B cell (primary cell): Measurements from ENCODE around the gene TMEM185A. TPM values are rescaled to one million over a fixed set of nuclear protein-coding genes. Genes with fewer than 3 reads are reported as not detected.

Source experiments
- ATAC-seq: fragments of 200-7000 bp; cut with Tn5 transposase; one replicate; pipeline ENCODE4 v1.10.0; 2021; ENCODE audit warnings: low read depth, mild to moderate bottlenecking, moderate number of reproducible peaks, moderate library complexity
- CTCF ChIA-PET: fragments of 350-600 bp; sonication (Branson Sonifier 250); formaldehyde crosslinking; loops from one replicate; lab custom pipeline; 2021; ENCODE audit warnings: antibody characterized with exemption, inconsistent platforms; lab: Charles Lee
- POLR2A ChIA-PET: fragments of 350-600 bp; sonication (Branson Sonifier 250); formaldehyde crosslinking; loops from one replicate; lab custom pipeline; 2021; ENCODE audit warnings: antibody characterized with exemption; lab: Charles Lee
- DNase-seq: peaks from one replicate; pipeline ENCODE4 v3.0.0; 2013
- H2AFZ ChIP-seq: 2 replicates; pipeline ENCODE4 v1.6.1; 2012; ENCODE audit warnings: mild to moderate bottlenecking, low read depth, low read length; ENCODE audit not compliant: insufficient read depth, poor library complexity, severe bottlenecking
- H3K27ac ChIP-seq, 2 donors: 1 replicate in 1 of 2; 2 replicates in 1 of 2; pipeline ENCODE4 v1.5.1; 2012 to 2013; ENCODE audit warnings: low read length in 2 of 2, mild to moderate bottlenecking in 2 of 2, moderate library complexity in 1 of 2
- H3K27me3 ChIP-seq, 4 experiments: fragments of 200-600 bp in 1 of 4; sonication (generic) in 1 of 4; replicated peaks in 1 of 4; 1 replicate in 2 of 4; 2 replicates in 2 of 4; pipeline versions ENCODE4 v1.6.1 to v1.7.0; 2013 to 2016; ENCODE audit warnings: low read length in 3 of 4, mild to moderate bottlenecking in 2 of 4, mixed read lengths in 1 of 4, moderate library complexity in 1 of 4; ENCODE audit not compliant: insufficient read depth in 4 of 4, control insufficient read depth in 3 of 4; ENCODE audit errors: control extremely low read depth in 1 of 4
- H3K36me3 ChIP-seq, 2 experiments: replicated peaks in 1 of 2; 1 replicate in 1 of 2; 2 replicates in 1 of 2; pipeline versions ENCODE4 v1.6.1 to v1.7.1; 2013; ENCODE audit warnings: low read length in 1 of 2; ENCODE audit not compliant: insufficient read depth in 2 of 2, control insufficient read depth in 1 of 2; ENCODE audit errors: control extremely low read depth in 1 of 2, extremely low read depth in 1 of 2
- H3K4me1 ChIP-seq, 2 donors: fragments of 200-600 bp in 1 of 2; sonication (generic) in 1 of 2; 1 replicate in 1 of 2; 2 replicates in 1 of 2; pipeline versions ENCODE4 v1.5.1 to v1.6.1; 2013 to 2017; ENCODE audit warnings: low read length in 2 of 2; ENCODE audit not compliant: control insufficient read depth in 2 of 2, insufficient read depth in 2 of 2
- H3K4me2 ChIP-seq: replicated peaks from 2 replicates; pipeline ENCODE3; 2012; ENCODE audit warnings: mild to moderate bottlenecking, low read depth, low read length; ENCODE audit not compliant: poor library complexity, severe bottlenecking
- H3K4me3 ChIP-seq, 5 experiments: fragments of 200-600 bp in 1 of 5; sonication (generic) in 1 of 5; 1 replicate in 3 of 5; 2 replicates in 2 of 5; pipeline versions ENCODE4 v1.5.1 to v1.7.0; 2011 to 2016; ENCODE audit warnings: low read length in 4 of 5, mild to moderate bottlenecking in 4 of 5, low read depth in 2 of 5, control low read depth in 1 of 5, moderate library complexity in 1 of 5; ENCODE audit not compliant: insufficient read depth in 1 of 5; ENCODE audit errors: control extremely low read depth in 1 of 5, extremely low read depth in 1 of 5
- H3K79me2 ChIP-seq: fragments of 200-600 bp; sonication (generic); one replicate; pipeline ENCODE4 v1.6.0; 2016; ENCODE audit warnings: low read length; ENCODE audit not compliant: control insufficient read depth, insufficient read depth
- H3K9ac ChIP-seq: fragments of 200-600 bp; sonication (generic); 2 replicates; pipeline ENCODE4 v1.6.1; 2017; ENCODE audit warnings: mild to moderate bottlenecking, low read length, moderate library complexity
- H3K9me3 ChIP-seq, 3 donors: one replicate each; pipeline versions ENCODE4 v1.6.1 to v1.7.1; 2013; ENCODE audit warnings: low read length in 2 of 3; ENCODE audit not compliant: control insufficient read depth in 2 of 3, insufficient read depth in 1 of 3; ENCODE audit errors: control extremely low read depth in 1 of 3
- H4K20me1 ChIP-seq: 2 replicates; pipeline ENCODE4 v1.6.0; 2012; ENCODE audit warnings: mild to moderate bottlenecking, low read length; ENCODE audit not compliant: insufficient read depth, control insufficient read depth, poor library complexity, severe bottlenecking
- H3K27ac Mint-ChIP-seq: one replicate; pipeline ENCODE4 v1.8.0; 2021; ENCODE audit warnings: mixed read lengths
- H3K27me3 Mint-ChIP-seq: one replicate; pipeline ENCODE4 v1.8.0; 2021; ENCODE audit warnings: mixed read lengths
- H3K4me1 Mint-ChIP-seq: one replicate; pipeline ENCODE4 v1.8.0; 2021; ENCODE audit warnings: mixed read lengths
- H3K4me3 Mint-ChIP-seq: one replicate; pipeline ENCODE4 v1.8.0; 2021; ENCODE audit warnings: mixed read lengths
- H3K9me3 Mint-ChIP-seq: one replicate; pipeline ENCODE4 v1.8.0; 2022; ENCODE audit warnings: mixed read lengths; ENCODE audit not compliant: insufficient read depth
- CTCF ChIP-seq: fragments of 200-600 bp; IDR thresholded peaks from one replicate; pipeline ENCODE4 v1.8.0; 2022; ENCODE audit warnings: antibody characterized with exemption, mild to moderate bottlenecking
- EZH2 ChIP-seq: IDR thresholded peaks from 2 replicates; pipeline ENCODE4 v1.6.1; 2012; ENCODE audit warnings: borderline replicate concordance, low read depth, mild to moderate bottlenecking, moderate library complexity, low read length; ENCODE audit not compliant: insufficient read depth, poor library complexity, severe bottlenecking
- WGBS: methylation state at CpG from one replicate; pipeline ENCODE4 v1.1.5; 2013; ENCODE audit warnings: missing lambda C conversion rate; ENCODE audit not compliant: insufficient coverage; 5-methylcytosine and 5-hydroxymethylcytosine counted together
- intact Hi-C: fragments of 100-400 bp; cut with micrococcal nuclease; formaldehyde crosslinking; loops from one replicate; pipeline ENCODE4 v1.10.0; 2022
- polyA plus RNA-seq: library from polyadenylated mRNA; depleted of rRNA; stranded (reverse); fragments of >200 nt; gene quantifications from 2 replicates; pipeline ENCODE4 v1.2.3, GENCODE V29; 2012
- total RNA-seq, 2 donors: library from RNA; stranded (reverse); fragments of 120-200 nt in 1 of 2; gene quantifications; 1 replicate in 1 of 2; 2 replicates in 1 of 2; pipeline versions ENCODE4 v1.2.3 to v1.2.4, GENCODE V29; 2013 to 2022

The TMEM185A gene
- total and polyA plus RNA-seq, 2 donors (not counting 1 experiment from before 2014, with no cell fraction given) = 17.8 to 28.6 TPM

GRCh38 chrX:149641432-149641831, 9.8 kb upstream of the TMEM185A start:
- intact Hi-C loops = no loop called here
- H3K4me3 Mint-ChIP-seq = no peak overlapping the region
- H3K27me3 ChIP-seq = no peaks in the 10 kb centered on the region
- no peaks in the 10 kb centered on the region for H4K20me1 ChIP-seq
- no peak for ATAC-seq
- H3K9ac ChIP-seq = no peak overlapping the region
- no peaks in the 10 kb centered on the region for H3K4me1 Mint-ChIP-seq
- H3K27me3 Mint-ChIP-seq = peaks cover 14% of the 10 kb centered on the region
- no CpG with 5 or more reads among the region's 3 CpGs for whole genome bisulfite sequencing
- H3K9me3 Mint-ChIP-seq = no peaks in the 10 kb centered on the region
- no peaks in the 10 kb centered on the region for H3K4me1 ChIP-seq
- no peak overlapping the region for H3K27ac ChIP-seq
- H3K79me2 ChIP-seq = no peaks in the 10 kb centered on the region
- ChIA-PET POLR2A (no interaction called here), CTCF (no interaction called here)
- H2AFZ ChIP-seq = no peak overlapping the region
- H3K36me3 ChIP-seq = no peaks in the 10 kb centered on the region
- H3K4me2 ChIP-seq = no peak overlapping the region
- no peak overlapping the region for H3K4me3 ChIP-seq
- no peak overlapping the region for H3K27ac Mint-ChIP-seq
- TF ChIP-seq CTCF (no peak), EZH2 (no peak)
- no peaks in the 10 kb centered on the region for H3K9me3 ChIP-seq
- no peak for DNase-seq

- TF ChIP-seq CTCF (no peak), EZH2 (no peak)
- WGBS = 100% methylated on average over 1 of the region's 3 CpGs
- intact Hi-C loops = no loop called here
- CTCF ChIA-PET = no interaction called here
- no peak overlapping the region for H2AFZ ChIP-seq
- no peak overlapping the region for H3K4me2 ChIP-seq
- H3K9ac ChIP-seq = no peak overlapping the region
- H3K27me3 ChIP-seq = no peaks in the 10 kb centered on the region
- H3K27me3 Mint-ChIP-seq = peaks cover 9% of the 10 kb centered on the region
- no peaks in the 10 kb centered on the region for H4K20me1 ChIP-seq
- H3K9me3 ChIP-seq = no peaks in the 10 kb centered on the region
- no peak overlapping the region for H3K27ac ChIP-seq
- ATAC-seq (no peak), DNase-seq (no peak)
- no peaks in the 10 kb centered on the region for H3K4me1 ChIP-seq
- POLR2A ChIA-PET = no interaction called here
- no peaks in the 10 kb centered on the region for H3K79me2 ChIP-seq
- no peak overlapping the region for H3K27ac Mint-ChIP-seq
- H3K9me3 Mint-ChIP-seq = no peaks in the 10 kb centered on the region
- H3K4me3 ChIP-seq = no peak overlapping the region
- no peak overlapping the region for H3K4me3 Mint-ChIP-seq
- H3K4me1 Mint-ChIP-seq = no peaks in the 10 kb centered on the region
- H3K36me3 ChIP-seq = no peaks in the 10 kb centered on the region
Measured at GRCh38 chrX:149639568-149639967, 8.0 kb upstream of the TMEM185A start.
